Psoas muscle (tissue), 8 donors: ENCODE measurements around the gene HEBP1. TPM values are rescaled to one million over a fixed set of nuclear protein-coding genes. Genes with fewer than 3 reads are reported as not detected.

ENCODE experiments used
- ATAC-seq, 4 donors: fragments of 200-7000 bp; cut with Tn5 transposase; one replicate each; pipeline ENCODE4 v1.9.1; 2020; ENCODE audit warnings: moderate library complexity in 3 of 4, mild to moderate bottlenecking in 2 of 4
- DNase-seq, 2 donors: peaks; one replicate each; pipeline ENCODE4 v3.0.0-alpha.2; 2020
- H3K27ac ChIP-seq: fragments of 200-600 bp; one replicate; pipeline ENCODE4 v1.8.0; 2022
- H3K27me3 ChIP-seq, 3 donors: fragments of 200-600 bp in 1 of 3; one replicate each; pipeline versions ENCODE4 v1.6.1 to v1.8.0; 2013 to 2022; ENCODE audit warnings: low read length in 2 of 3, mild to moderate bottlenecking in 2 of 3, moderate library complexity in 1 of 3; ENCODE audit not compliant: insufficient read depth in 3 of 3
- H3K36me3 ChIP-seq, 2 donors: fragments of 200-600 bp in 1 of 2; one replicate each; pipeline versions ENCODE4 v1.6.1 to v1.8.0; 2013 to 2022; ENCODE audit warnings: low read depth in 1 of 2, mild to moderate bottlenecking in 1 of 2, moderate library complexity in 1 of 2; ENCODE audit not compliant: insufficient read depth in 1 of 2
- H3K4me1 ChIP-seq: fragments of 200-600 bp; one replicate; pipeline ENCODE4 v1.8.0; 2022
- H3K4me3 ChIP-seq: fragments of 200-600 bp; one replicate; pipeline ENCODE4 v1.8.0; 2022; ENCODE audit warnings: mild to moderate bottlenecking
- H3K9me3 ChIP-seq: fragments of 200-600 bp; one replicate; pipeline ENCODE4 v1.8.0; 2022
- CTCF ChIP-seq: fragments of 200-600 bp; IDR thresholded peaks from one replicate; pipeline ENCODE4 v1.8.0; 2022; ENCODE audit warnings: antibody characterized with exemption
- WGBS, 3 donors: extraction: QIAGEN DNeasy Blood & Tissue Kit; methylation state at CpG; one replicate each; pipeline versions ENCODE4 v1.1.6 to v1.1.7; 2013; 5-methylcytosine and 5-hydroxymethylcytosine counted together
- intact Hi-C, 2 donors: fragments of 100-400 bp; cut with DNase I; formaldehyde crosslinking; loops; one replicate each; pipeline versions ENCODE4 v1.11.0 to v1.14.2; 2022
- polyA plus RNA-seq, 3 donors: library from polyadenylated mRNA; stranded (reverse); fragments of 200-250 nt; gene quantifications; one replicate each; pipeline ENCODE4 v1.2.3, GENCODE V29; 2013
- total RNA-seq, 4 donors: library from RNA; stranded (reverse); fragmentation: NEBNext Ultra II Directional in 2 of 4; extraction: Animal tissue kit (Norgen Biotek cat#: 25700) in 2 of 4; gene quantifications; one replicate each; pipeline versions ENCODE4 v1.2.1 to v1.2.4, GENCODE V29; 2021 to 2023
- donor health status: healthy with polysubstance abuse.
- donor health status: DM: no; HTN: no; CAD: no; lungs with moderate emphysema.
- donor health status: Bipolar disorder and iron deficiency.
- donor health status: healthy.
- donor health status: DM: yes; HTN: yes; CAD: no.
- donor health status: DM: no; HTN: no; CAD: no.
- donor health status: DM: no; HTN: no; CAD: no.
- donor health status: DM: yes; HTN: yes; CAD: no.

Gene HEBP1
- total and polyA plus RNA-seq, 7 donors, result 19.4 to 39.3 (median 33.3) TPM

GRCh38 chr12:13005649-13006048 is 5.6 kb upstream of the HEBP1 start:
- no peak for TF ChIP-seq CTCF
- ATAC-seq, result no peak
- 92 to 95% (median 95%) methylated on average over 2 of the region's 2 CpGs for WGBS, 3 donors
- intact Hi-C loops, result no loop called here
- H3K9me3 ChIP-seq, result no peaks in the 10 kb centered on the region
- H3K4me1 ChIP-seq, result no peaks in the 10 kb centered on the region
- H3K27ac ChIP-seq, result no peak overlapping the region
- no peaks in the 10 kb centered on the region for H3K27me3 ChIP-seq
- no peak overlapping the region for H3K4me3 ChIP-seq
- no peaks in the 10 kb centered on the region for H3K36me3 ChIP-seq
- DNase-seq, result no peak

- ATAC-seq, result no peak
Measured at GRCh38 chr12:13004986-13005385, 4.9 kb upstream of the HEBP1 start.

GRCh38 chr12:13004361-13004760 is 4.3 kb upstream of the HEBP1 start:
- H3K4me1 ChIP-seq, result no peaks in the 10 kb centered on the region
- ATAC-seq (no peak), DNase-seq (no peak)
- no peaks in the 10 kb centered on the region for H3K36me3 ChIP-seq
- intact Hi-C loops, result loop anchor here (5.0 kb wide), 3 partner anchors 38 to 203 kb away; partner anchors contain the start of gene FAM234B (in 2 of the 2)
- H3K27ac ChIP-seq, result no peak overlapping the region
- no peak overlapping the region for H3K4me3 ChIP-seq
- no peak for TF ChIP-seq CTCF
- 79 to 86% (median 85%) methylated on average over 3 of the region's 3 CpGs for WGBS, 3 donors
- no peaks in the 10 kb centered on the region for H3K27me3 ChIP-seq
- H3K9me3 ChIP-seq, result no peaks in the 10 kb centered on the region

More at GRCh38 chr12:13004986-13005385, 4.9 kb upstream of the HEBP1 start:
- no peak for TF ChIP-seq CTCF
- no peak overlapping the region for H3K27ac ChIP-seq
- H3K27me3 ChIP-seq, result no peaks in the 10 kb centered on the region
- no peaks in the 10 kb centered on the region for H3K9me3 ChIP-seq
- H3K36me3 ChIP-seq, result no peaks in the 10 kb centered on the region
- DNase-seq, result no peak
- H3K4me3 ChIP-seq, result no peak overlapping the region
- H3K4me1 ChIP-seq, result no peaks in the 10 kb centered on the region
- intact Hi-C loops, result loop anchor here (5.0 kb wide), 3 partner anchors 37 to 202 kb away; partner anchors contain the start of gene FAM234B (in 2 of the 2)
- WGBS, 3 donors, result 59 to 91% (median 66%) methylated on average over 3 of the region's 3 CpGs

GRCh38 chr12:13002301-13003097 is 2.4 kb upstream of the HEBP1 start:
- H3K4me3 ChIP-seq, result no peak overlapping the region
- 95 to 98% (median 98%) methylated on average over 10 of the region's 10 CpGs for WGBS, 3 donors

More at GRCh38 chr12:13002301-13003097, 2.4 kb upstream of the HEBP1 start:
- intact Hi-C loops, result loop anchor here (5.0 kb wide), 3 partner anchors 40 to 205 kb away; partner anchors contain the start of gene FAM234B (in 2 of the 2)
- TF ChIP-seq CTCF, result no peak
- no peaks in the 10 kb centered on the region for H3K9me3 ChIP-seq
- ATAC-seq (no peak), DNase-seq (no peak)
- no peaks in the 10 kb centered on the region for H3K27me3 ChIP-seq
- H3K36me3 ChIP-seq, result no peaks in the 10 kb centered on the region
- H3K27ac ChIP-seq, result no peak overlapping the region
- peaks cover 7% of the 10 kb centered on the region for H3K4me1 ChIP-seq
